ENCODE measurements around the gene VWDE. TPM values are rescaled to one million over a fixed set of nuclear protein-coding genes. Genes with fewer than 3 reads are reported as not detected.

VWDE gene
- total RNA-seq, 1 donor, result 0.09 TPM

- no peak for DNase-seq (ENCODE audit: low read depth)
- H3K4me3 ChIP-seq (ENCODE audit: low read depth, low read length), result no peak overlapping the region
- no peak for TF ChIP-seq CTCF (IDR thresholded peaks at IDR 0.05; ENCODE audit: insufficient read depth, low read length)
Measured at GRCh38 chr7:12385364-12385786, 18.3 kb downstream of the VWDE start.

- no peak overlapping the region for H3K4me3 ChIP-seq (ENCODE audit: low read depth, low read length)
- no peak for DNase-seq (ENCODE audit: low read depth)
- TF ChIP-seq CTCF (IDR thresholded peaks at IDR 0.05; ENCODE audit: insufficient read depth, low read length), result no peak
Measured at GRCh38 chr7:12383377-12383776, 20.3 kb downstream of the VWDE start.

- no peak for DNase-seq (ENCODE audit: low read depth)
- TF ChIP-seq CTCF (IDR thresholded peaks at IDR 0.05; ENCODE audit: insufficient read depth, low read length), result no peak
- no peak overlapping the region for H3K4me3 ChIP-seq (ENCODE audit: low read depth, low read length)
Measured at GRCh38 chr7:12378389-12378788, 25.3 kb downstream of the VWDE start.

- H3K4me3 ChIP-seq (ENCODE audit: low read depth, low read length), result no peak overlapping the region
- DNase-seq (ENCODE audit: low read depth), result no peak
- no peak for TF ChIP-seq CTCF (IDR thresholded peaks at IDR 0.05; ENCODE audit: insufficient read depth, low read length)
Measured at GRCh38 chr7:12377406-12377805, 26.3 kb downstream of the VWDE start.

GRCh38 chr7:12373580-12374263 lies 29.9 kb downstream of the VWDE start:
- TF ChIP-seq CTCF (IDR thresholded peaks at IDR 0.05; ENCODE audit: insufficient read depth, low read length), result no peak
- DNase-seq (ENCODE audit: low read depth), result no peak
- no peak overlapping the region for H3K4me3 ChIP-seq (ENCODE audit: low read depth, low read length)

GRCh38 chr7:12370249-12370648 lies 33.4 kb downstream of the VWDE start:
- no peak for DNase-seq (ENCODE audit: low read depth)
- no peak overlapping the region for H3K4me3 ChIP-seq (ENCODE audit: low read depth, low read length)
- TF ChIP-seq CTCF (IDR thresholded peaks at IDR 0.05; ENCODE audit: insufficient read depth, low read length), result no peak

GRCh38 chr7:12369756-12370155 lies 33.9 kb downstream of the VWDE start:
- no peak for TF ChIP-seq CTCF (IDR thresholded peaks at IDR 0.05; ENCODE audit: insufficient read depth, low read length)

More at GRCh38 chr7:12369756-12370155, 33.9 kb downstream of the VWDE start:
- no peak overlapping the region for H3K4me3 ChIP-seq (ENCODE audit: low read depth, low read length)
- DNase-seq (ENCODE audit: low read depth), result no peak
